WI38 (cell line): ENCODE measurements around the gene UMAD1.

Experiments
- H3K4me3 ChIP-seq: 2 replicates; pipeline ENCODE4 v1.5.1; 2011; ENCODE audit warnings: low read depth, mild to moderate bottlenecking, control low read depth, low read length
- CTCF ChIP-seq: IDR thresholded peaks from 2 replicates; pipeline ENCODE4 v1.5.1; 2012; ENCODE audit warnings: low read depth, mild to moderate bottlenecking, control low read depth, low read length

Gene UMAD1

DNA sequence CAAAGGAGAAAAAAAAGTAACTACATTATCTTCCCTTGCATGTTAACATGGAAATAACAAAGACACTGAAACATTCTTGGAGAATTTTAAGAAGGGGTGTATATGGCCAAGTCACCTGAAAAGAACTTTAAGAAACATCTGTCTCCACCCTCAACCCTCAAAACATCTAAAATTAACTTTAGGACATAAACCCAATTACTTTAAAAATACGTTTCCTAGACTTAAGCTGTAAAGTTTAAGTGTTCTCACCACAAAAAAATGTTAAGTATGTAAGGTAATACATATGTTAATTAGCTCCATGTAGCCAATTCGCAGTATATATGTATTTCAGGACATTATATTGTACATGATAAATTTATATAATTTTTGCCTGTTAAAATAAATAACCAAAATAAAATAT is 257.0 kb downstream of the UMAD1 start:
- TF ChIP-seq CTCF: no peak
- H3K4me3 ChIP-seq: no peak overlapping the region

DNA sequence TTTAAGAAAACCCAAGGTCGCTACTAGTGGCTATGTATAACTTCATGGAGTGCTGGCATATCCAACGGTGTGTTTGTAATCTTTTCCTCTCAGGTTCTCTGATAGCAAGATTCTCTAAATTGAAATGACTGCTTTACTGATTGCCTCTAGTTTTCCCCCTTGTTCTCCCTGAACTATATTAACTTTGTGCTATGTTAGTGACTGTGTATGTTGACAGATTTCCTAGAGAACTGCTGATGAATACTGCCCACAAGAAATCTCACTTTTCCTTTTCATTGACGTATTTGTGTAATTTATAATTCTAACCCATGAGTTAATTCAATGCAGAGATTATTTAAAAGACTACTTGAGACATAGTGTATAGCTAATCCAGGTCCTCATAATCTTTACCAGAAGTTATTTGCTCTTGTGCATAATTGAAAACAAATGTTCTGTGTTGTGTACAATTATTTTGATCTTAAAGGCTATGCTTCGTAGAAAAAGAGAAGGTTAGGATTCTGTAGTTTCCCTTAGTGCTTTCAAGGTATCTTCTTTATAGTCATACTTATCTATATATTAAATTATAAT is 257.5 kb downstream of the UMAD1 start:
- no peak overlapping the region for H3K4me3 ChIP-seq
- no peak for TF ChIP-seq CTCF

DNA sequence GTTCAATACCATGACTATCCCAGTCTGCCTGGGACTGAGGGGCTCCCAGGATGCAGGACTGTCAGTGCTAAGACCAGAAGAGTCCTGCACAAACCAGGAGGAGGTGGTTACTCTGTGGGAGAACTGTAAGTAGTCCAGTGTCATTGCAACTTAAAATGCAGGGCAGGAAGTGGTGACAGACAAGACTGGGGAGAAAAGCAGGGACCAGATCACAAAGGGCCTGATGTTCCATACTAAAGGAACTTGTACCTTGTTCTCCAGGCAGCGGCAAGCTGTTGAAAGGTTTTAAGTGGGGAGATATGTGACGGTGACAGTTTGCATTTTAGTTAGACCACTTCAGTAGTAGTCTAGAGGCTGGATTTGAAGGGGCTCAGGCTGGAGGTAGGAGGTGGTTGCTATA is 262.3 kb downstream of the UMAD1 start:
- no peak overlapping the region for H3K4me3 ChIP-seq
- no peak for TF ChIP-seq CTCF

GRCh38 chr7:7907306-7907705 is 266.8 kb downstream of the UMAD1 start:
- TF ChIP-seq CTCF: no peak
- no peak overlapping the region for H3K4me3 ChIP-seq

DNA sequence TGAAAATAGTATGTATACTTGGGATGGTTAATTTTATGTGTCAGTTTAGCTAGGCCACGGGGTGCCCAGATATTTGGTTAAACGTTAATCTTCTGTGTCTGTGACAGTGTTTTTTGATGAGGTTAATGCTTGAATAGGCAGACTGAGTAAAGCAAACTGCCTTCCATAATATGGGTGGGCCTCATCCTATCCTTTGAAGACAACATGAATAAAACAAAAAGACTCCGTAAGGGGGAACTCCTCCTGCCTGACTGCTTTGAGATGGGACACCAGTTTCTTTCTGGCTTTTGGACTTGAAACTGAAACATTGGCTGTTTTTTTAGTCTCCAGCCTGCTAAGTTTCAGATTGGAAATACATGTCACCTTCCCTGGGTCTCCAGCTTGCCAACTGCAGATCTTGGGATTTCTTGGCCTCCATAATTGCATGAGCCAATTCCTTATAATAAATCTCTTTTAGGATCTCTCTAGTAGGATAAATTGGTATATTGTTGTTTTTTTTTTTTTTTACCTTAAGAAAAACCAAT is 268.1 kb downstream of the UMAD1 start:
- H3K4me3 ChIP-seq: no peak overlapping the region
- TF ChIP-seq CTCF: no peak

DNA sequence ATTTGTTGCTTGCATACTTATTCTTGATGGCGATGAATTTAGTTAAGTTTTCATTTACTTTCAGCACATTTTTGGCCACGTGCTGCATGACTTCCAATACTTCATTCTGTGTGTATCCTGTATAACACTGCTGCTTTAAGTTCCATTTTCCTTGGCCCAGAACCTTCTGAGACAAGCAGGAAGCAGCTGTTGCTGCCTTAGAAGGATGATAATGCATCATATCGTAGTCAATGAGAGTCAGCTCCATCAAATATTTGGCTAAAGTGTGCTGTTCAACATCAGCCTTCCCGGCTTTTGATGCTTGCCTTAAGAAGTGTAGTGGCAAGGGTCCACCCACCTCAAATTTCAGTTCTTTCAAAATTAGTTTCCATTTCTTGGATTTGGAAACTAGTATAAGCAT is 268.8 kb downstream of the UMAD1 start:
- no peak for TF ChIP-seq CTCF
- H3K4me3 ChIP-seq: no peak overlapping the region

DNA sequence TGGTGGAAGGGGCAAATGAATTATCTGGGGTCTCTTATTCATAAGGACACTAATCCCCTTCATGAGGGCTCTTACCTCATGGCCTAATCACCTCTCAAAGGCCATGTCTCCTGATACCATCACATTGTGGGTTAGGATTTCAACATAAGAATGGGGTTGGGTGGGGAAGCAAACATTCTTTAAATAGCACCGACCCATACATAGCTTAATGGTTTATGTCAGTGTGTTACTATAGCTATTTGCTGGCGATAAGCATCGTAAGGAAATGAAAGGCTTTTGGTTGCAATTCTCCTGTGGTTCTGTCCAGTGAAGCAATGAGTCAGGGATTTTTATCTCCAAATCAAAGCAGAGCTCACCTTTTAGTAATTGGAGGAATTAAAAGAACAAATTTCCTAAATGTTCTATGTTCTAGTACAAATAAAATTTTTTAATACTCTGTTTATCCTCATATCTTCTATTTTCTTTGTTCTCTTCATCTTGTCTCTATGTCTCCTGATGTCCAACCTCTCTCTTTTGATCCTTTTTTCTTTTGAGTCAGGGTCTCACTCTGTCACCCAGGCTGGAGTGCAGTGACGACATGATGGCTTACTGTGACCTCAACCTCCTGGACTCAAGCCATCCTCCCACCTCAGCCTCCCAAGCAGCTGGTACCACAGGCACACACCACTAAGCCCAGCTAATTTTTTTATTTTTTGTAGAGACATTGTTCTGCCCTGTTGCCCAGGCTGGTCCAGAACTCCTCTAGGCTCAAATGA is 271.0 kb downstream of the UMAD1 start:
- no peak for TF ChIP-seq CTCF
- H3K4me3 ChIP-seq: no peak overlapping the region
